ENCODE results near the gene TINAG.

The TINAG gene

DNA sequence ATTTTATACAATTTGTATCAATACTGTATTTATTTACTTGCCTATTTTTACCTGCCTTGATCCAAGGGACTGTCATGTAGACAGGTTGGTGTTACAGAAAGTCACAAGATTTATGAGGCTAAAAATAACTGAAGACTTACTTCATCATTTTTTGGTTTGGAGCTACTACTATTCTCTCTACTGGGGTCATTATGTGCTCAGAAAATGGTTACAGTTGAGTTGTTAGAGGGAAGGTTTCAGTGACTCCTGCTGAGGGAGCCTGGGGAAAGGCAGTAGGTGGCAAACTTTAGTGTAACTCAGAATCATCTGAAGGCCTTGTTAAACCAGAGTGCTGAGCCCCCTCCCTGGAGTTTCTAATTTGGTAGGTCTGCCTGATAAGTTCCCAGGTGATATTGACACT lies 118.8 kb downstream of the TINAG start:
- H4K20me1 ChIP-seq (ENCODE audit: low read depth, low read length): no peaks in the 10 kb centered on the region
- H3K27ac ChIP-seq (ENCODE audit: low read depth, low read length): no peak overlapping the region
- H3K9me2 ChIP-seq (replicated peaks; ENCODE audit: insufficient read depth, low read length): no peaks in the 10 kb centered on the region
- TF ChIP-seq EZH2phosphoT487 (conservative IDR thresholded peaks at IDR 0.05; ENCODE audit: low read length): no peak
- TF ChIP-seq, protein P1, sequence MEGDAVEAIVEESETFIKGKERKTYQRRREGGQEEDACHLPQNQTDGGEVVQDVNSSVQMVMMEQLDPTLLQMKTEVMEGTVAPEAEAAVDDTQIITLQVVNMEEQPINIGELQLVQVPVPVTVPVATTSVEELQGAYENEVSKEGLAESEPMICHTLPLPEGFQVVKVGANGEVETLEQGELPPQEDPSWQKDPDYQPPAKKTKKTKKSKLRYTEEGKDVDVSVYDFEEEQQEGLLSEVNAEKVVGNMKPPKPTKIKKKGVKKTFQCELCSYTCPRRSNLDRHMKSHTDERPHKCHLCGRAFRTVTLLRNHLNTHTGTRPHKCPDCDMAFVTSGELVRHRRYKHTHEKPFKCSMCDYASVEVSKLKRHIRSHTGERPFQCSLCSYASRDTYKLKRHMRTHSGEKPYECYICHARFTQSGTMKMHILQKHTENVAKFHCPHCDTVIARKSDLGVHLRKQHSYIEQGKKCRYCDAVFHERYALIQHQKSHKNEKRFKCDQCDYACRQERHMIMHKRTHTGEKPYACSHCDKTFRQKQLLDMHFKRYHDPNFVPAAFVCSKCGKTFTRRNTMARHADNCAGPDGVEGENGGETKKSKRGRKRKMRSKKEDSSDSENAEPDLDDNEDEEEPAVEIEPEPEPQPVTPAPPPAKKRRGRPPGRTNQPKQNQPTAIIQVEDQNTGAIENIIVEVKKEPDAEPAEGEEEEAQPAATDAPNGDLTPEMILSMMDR (IDR thresholded peaks at IDR 0.05; ENCODE audit: insufficient read depth, low read length, poor library complexity, severe bottlenecking): no peak
- no peak overlapping the region for H2AFZ ChIP-seq (ENCODE audit: low read depth, low read length, severe bottlenecking)
- no peaks in the 10 kb centered on the region for H3F3A ChIP-seq (ENCODE audit: insufficient read depth)
- no peaks in the 10 kb centered on the region for H3K9me3 ChIP-seq (ENCODE audit: insufficient read depth, low read length)
- no peaks in the 10 kb centered on the region for H3K36me3 ChIP-seq (ENCODE audit: low read length)
- no peaks in the 10 kb centered on the region for H3K27me3 ChIP-seq (ENCODE audit: low read length)
- no peaks in the 10 kb centered on the region for H3K79me2 ChIP-seq (ENCODE audit: insufficient read depth, low read length)
- H3K4me3 ChIP-seq (ENCODE audit: insufficient read depth, low read length, poor library complexity, severe bottlenecking): no peak overlapping the region
- H3K9ac ChIP-seq (ENCODE audit: low read length): no peak overlapping the region
- no peak overlapping the region for H3K4me2 ChIP-seq (ENCODE audit: low read depth, low read length, poor library complexity, severe bottlenecking)

GRCh38 chr6:54427396-54427937 lies 119.2 kb downstream of the TINAG start:
- Histone ChIP-seq H3K79me2 (ENCODE audit: insufficient read depth, low read length) (no peaks in the 10 kb centered on the region), H3K9ac (ENCODE audit: low read length) (no peak overlapping the region), H3K4me3 (ENCODE audit: insufficient read depth, low read length, poor library complexity, severe bottlenecking) (no peak overlapping the region), H3K27ac (ENCODE audit: low read depth, low read length) (no peak overlapping the region), H2AFZ (ENCODE audit: low read depth, low read length, severe bottlenecking) (no peak overlapping the region), H3K4me2 (ENCODE audit: low read depth, low read length, poor library complexity, severe bottlenecking) (no peak overlapping the region), H3K9me2 (replicated peaks; ENCODE audit: insufficient read depth, low read length) (no peaks in the 10 kb centered on the region), H4K20me1 (ENCODE audit: low read depth, low read length) (no peaks in the 10 kb centered on the region), H3K36me3 (ENCODE audit: low read length) (no peaks in the 10 kb centered on the region), H3K9me3 (ENCODE audit: insufficient read depth, low read length) (no peaks in the 10 kb centered on the region), H3K27me3 (ENCODE audit: low read length) (no peaks in the 10 kb centered on the region), H3F3A (ENCODE audit: insufficient read depth) (no peaks in the 10 kb centered on the region)
- TF ChIP-seq, protein P1 (IDR thresholded peaks at IDR 0.05; ENCODE audit: insufficient read depth, low read length, poor library complexity, severe bottlenecking): no peak
- no peak for TF ChIP-seq EZH2phosphoT487 (conservative IDR thresholded peaks at IDR 0.05; ENCODE audit: low read length)

- no peak overlapping the region for H2AFZ ChIP-seq (ENCODE audit: low read depth, low read length, severe bottlenecking)
- H3K9me2 ChIP-seq (replicated peaks; ENCODE audit: insufficient read depth, low read length): no peaks in the 10 kb centered on the region
- H3K79me2 ChIP-seq (ENCODE audit: insufficient read depth, low read length): no peaks in the 10 kb centered on the region
- H3K27me3 ChIP-seq (ENCODE audit: low read length): no peaks in the 10 kb centered on the region
- no peaks in the 10 kb centered on the region for H4K20me1 ChIP-seq (ENCODE audit: low read depth, low read length)
- H3K36me3 ChIP-seq (ENCODE audit: low read length): no peaks in the 10 kb centered on the region
- H3K4me2 ChIP-seq (ENCODE audit: low read depth, low read length, poor library complexity, severe bottlenecking): no peak overlapping the region
- H3K9me3 ChIP-seq (ENCODE audit: insufficient read depth, low read length): no peaks in the 10 kb centered on the region
- no peak overlapping the region for H3K9ac ChIP-seq (ENCODE audit: low read length)
- H3F3A ChIP-seq (ENCODE audit: insufficient read depth): no peaks in the 10 kb centered on the region
- TF ChIP-seq, protein P1 (IDR thresholded peaks at IDR 0.05; ENCODE audit: insufficient read depth, low read length, poor library complexity, severe bottlenecking): no peak
- no peak overlapping the region for H3K27ac ChIP-seq (ENCODE audit: low read depth, low read length)
- H3K4me3 ChIP-seq (ENCODE audit: insufficient read depth, low read length, poor library complexity, severe bottlenecking): no peak overlapping the region
Observed at GRCh38 chr6:54428431-54428830, 120.2 kb downstream of the TINAG start.
